LNCAP (cell line): ENCODE measurements around the gene PLA2R1.

ENCODE experiments used
- TF ChIP-seq, protein P1 (sequence below): fragments of 450-650 bp; IDR thresholded peaks from 2 replicates; pipeline ENCODE4 v1.5.1; 2017; ENCODE audit warnings: mild to moderate bottlenecking

PLA2R1 gene

DNA sequence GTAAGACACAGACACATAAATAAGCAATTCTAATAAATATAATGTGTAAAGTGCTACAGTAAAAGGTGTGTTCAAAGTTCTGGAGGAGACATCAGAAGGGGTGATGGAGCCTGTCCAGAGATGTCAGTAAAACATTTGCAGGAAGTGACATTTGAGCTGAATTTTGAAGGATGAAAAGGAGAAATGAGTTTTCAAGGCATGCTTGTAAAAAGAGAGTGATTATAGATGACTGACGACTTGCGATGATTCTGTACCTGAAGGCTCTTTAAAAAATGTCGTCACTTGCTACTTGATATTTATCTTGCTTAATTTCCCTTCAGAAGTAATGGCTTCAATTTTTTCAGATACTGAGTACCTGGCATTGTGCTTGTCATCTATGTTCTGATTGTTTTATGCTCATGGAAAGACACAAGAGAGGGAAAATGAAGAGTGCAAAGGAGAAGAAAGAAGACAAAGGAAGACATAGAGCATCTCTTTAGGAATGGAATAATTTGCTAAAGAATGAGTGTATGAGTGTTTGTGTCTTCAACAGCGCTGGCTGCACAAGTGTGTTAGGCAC, 73.9 kb downstream of the PLA2R1 start:
- TF ChIP-seq, protein P1, sequence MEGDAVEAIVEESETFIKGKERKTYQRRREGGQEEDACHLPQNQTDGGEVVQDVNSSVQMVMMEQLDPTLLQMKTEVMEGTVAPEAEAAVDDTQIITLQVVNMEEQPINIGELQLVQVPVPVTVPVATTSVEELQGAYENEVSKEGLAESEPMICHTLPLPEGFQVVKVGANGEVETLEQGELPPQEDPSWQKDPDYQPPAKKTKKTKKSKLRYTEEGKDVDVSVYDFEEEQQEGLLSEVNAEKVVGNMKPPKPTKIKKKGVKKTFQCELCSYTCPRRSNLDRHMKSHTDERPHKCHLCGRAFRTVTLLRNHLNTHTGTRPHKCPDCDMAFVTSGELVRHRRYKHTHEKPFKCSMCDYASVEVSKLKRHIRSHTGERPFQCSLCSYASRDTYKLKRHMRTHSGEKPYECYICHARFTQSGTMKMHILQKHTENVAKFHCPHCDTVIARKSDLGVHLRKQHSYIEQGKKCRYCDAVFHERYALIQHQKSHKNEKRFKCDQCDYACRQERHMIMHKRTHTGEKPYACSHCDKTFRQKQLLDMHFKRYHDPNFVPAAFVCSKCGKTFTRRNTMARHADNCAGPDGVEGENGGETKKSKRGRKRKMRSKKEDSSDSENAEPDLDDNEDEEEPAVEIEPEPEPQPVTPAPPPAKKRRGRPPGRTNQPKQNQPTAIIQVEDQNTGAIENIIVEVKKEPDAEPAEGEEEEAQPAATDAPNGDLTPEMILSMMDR: no peak

DNA sequence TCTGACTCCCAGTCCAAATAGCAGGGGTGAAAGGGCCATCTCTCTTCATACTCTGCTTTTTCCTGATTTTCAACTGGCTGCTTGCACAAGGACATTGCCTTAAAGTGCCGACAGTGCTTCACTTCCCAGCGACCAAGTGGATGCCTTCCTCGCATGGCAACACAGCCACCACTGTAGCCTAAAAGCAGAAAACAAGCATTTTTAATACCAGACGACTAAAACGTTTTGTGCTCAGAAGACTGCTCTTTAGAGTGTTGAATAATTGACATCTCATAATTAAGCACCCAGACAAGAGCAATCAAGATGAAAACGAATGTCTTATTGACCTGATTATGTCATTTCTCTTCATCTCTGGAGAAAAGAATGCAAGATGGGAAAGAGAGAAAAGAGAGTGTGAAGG, 75.2 kb downstream of the PLA2R1 start:
- TF ChIP-seq, protein P1: no peak

DNA sequence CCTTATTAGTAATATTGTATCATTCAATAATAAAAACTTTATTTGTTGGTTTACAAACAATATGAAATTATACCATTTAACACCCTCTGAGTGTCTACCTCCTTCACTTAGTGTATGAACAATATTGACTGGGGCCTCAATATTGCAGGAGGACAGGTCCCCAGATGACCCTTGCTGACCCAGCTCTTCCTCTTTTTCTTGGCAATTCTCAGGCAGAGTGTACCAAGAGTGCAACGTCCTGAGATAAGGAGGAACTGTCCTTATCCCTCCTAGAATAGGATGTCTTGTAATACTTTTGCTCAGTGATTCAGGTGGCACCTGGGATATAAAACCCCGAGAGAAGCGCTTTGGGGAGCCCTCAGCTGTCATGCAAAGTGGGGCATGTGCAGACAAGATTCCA, 76.8 kb downstream of the PLA2R1 start:
- TF ChIP-seq, protein P1: no peak

DNA sequence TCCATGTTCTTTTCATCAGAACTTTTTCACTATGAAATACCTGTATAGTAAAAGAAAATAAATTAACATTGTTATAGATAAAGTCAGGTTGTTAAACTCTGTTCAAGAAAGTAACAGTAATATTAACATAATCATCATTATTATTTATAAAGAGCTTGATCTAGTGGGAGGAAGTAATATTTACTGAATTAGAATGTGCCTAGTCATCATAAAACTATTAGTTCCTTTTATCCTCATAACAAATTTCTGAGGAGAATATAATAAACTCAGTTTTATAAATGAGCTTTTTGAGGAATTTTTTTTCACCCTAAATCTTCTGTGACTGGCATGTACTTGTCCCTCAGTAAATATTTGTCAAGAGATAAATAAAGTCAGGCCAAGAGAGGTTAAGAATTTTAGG, 78.4 kb downstream of the PLA2R1 start:
- TF ChIP-seq, protein P1: no peak

DNA sequence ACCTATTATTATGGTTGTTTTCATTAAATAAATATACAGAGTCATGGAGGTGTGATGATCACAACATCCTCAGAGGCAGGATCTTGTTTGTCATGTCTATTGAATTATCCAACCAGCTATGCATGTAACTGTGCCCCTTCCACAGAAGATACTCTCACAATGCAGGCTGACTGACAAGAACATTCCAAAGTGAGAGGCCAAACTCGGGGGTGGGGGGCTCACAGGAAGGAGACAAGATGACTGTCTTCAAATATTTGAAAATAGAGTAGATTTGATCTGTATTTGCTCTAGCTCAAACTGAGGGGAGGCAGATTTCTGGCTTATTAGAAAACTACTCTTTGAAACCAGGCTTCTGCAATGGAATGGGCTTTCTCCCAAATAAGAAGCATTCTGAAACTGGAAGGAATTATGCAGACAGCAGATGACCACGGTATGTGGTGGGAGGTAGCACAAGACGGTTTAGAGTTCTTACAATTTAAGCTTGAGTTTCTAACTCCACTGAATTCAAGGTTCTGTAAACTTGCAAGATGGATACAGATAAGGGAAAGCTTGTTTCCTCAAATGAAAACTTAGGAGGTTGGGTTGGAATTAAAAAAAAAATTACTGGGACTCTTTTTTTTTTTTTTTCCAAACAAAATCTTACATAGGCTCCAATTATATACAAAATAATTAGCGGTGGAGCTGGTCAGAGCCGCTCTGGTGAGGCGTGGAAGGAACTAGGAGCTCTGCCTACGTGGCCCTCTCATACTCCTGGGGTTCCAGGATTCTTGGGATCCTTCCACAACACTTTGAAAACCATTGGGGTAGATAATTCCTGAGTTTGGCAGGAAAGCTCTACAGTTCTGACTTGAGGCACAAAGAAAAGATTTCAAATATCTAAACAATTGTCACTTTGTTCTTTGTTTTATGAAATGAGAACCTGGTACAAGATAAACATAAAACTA, 79.3 kb downstream of the PLA2R1 start:
- TF ChIP-seq, protein P1: no peak

DNA sequence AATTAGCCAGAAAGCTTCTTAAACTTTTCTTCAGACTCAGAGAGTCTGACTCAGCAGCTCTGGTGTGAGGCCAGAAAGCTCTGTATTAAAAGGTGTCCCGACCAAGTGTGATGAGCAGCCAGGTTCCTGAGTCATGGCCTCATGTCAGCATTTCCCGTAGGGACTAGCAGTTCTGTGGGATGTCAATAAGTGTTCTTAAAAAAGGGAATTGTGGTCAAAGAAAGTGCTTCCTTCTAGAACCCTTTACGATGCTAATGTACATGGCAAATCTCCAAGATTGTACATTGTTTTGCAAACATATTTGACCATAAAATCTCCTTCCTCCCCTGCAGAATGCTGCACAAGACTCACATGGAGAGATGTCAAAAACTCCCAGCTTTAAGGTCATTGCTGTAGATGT, 80.1 kb downstream of the PLA2R1 start:
- TF ChIP-seq, protein P1: no peak

DNA sequence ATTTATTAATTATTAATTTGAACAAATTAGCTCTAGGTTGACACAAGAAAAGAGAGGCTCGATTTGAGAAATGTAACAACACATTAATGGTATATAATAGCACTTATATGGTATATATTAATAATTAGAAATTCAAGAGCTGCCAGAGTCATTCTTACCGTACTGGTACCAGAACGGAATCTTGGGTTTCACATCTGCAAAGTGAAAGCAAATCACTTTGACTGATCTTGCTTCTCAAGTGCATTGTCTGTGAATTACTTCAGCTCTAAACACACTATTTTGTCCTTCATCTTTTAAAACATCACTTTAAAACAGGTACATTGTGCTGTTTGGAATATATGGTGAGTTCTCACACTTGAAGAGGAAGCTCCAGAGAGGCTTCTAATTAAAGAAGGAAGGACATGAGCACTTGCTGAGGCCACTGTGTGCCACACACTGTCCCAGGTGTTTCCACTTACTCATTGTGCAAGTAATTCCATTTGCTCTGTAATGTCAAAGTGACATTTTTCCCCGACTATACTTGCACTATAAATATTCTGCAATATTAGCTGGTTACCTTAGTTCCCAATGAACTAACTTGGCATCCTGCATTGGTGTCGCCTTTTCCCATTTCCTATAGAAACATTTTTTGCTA, 85.8 kb downstream of the PLA2R1 start:
- TF ChIP-seq, protein P1: no peak
